HG03521 (cell line): Measurements from ENCODE around the gene MYBPC2.
"Not testable (repeated sequence)": the region's sequence is repeated elsewhere in the genome, so short reads cannot be mapped to it uniquely, and the experiment has no call there.

Source experiments
- ATAC-seq: cut with Tn5 transposase; IDR thresholded peaks from one replicate; pipeline ENCODE4 v1.9.1; 2021; ENCODE audit warnings: mild to moderate bottlenecking, moderate library complexity; ENCODE audit not compliant: unreplicated experiment

Gene MYBPC2

GRCh38 chr19:50427318-50427925 is 5.3 kb upstream of the MYBPC2 start:
- no peak for ATAC-seq

- ATAC-seq, result no peak
These were observed 4.7 kb upstream of the MYBPC2 start for GRCh38 chr19:50427997-50428425.

GRCh38 chr19:50428772-50429463 is 3.8 kb upstream of the MYBPC2 start:
- ATAC-seq, result no peak

- ATAC-seq, result no peak
These were observed 1.8 kb upstream of the MYBPC2 start for GRCh38 chr19:50430888-50431342.

GRCh38 chr19:50431343-50432220 is 1.1 kb upstream of the MYBPC2 start:
- ATAC-seq, result peak; percentile 73

GRCh38 chr19:50433201-50434180 is 799 bp downstream of the MYBPC2 start:
- ATAC-seq, result no peak

GRCh38 chr19:50434525-50434924 is 1.8 kb downstream of the MYBPC2 start:
- ATAC-seq, result no peak

GRCh38 chr19:50435221-50435620 is 2.5 kb downstream of the MYBPC2 start:
- no peak for ATAC-seq

GRCh38 chr19:50435627-50436026 is 2.9 kb downstream of the MYBPC2 start:
- no peak for ATAC-seq

- ATAC-seq, result no peak
These were observed 5.3 kb downstream of the MYBPC2 start for GRCh38 chr19:50437862-50438449.

- not testable (repeated sequence) for ATAC-seq
These were observed 6.4 kb downstream of the MYBPC2 start for GRCh38 chr19:50439130-50439529.

- ATAC-seq, result no peak
These were observed 11.4 kb downstream of the MYBPC2 start for GRCh38 chr19:50444059-50444458.

GRCh38 chr19:50447053-50447452 is 14.4 kb downstream of the MYBPC2 start:
- ATAC-seq, result no peak

- ATAC-seq, result no peak
These were observed 15.1 kb downstream of the MYBPC2 start for GRCh38 chr19:50447750-50448149.

GRCh38 chr19:50449236-50449899 is 16.7 kb downstream of the MYBPC2 start:
- no peak for ATAC-seq

GRCh38 chr19:50450369-50451222 is 17.9 kb downstream of the MYBPC2 start:
- ATAC-seq, result no peak

- no peak for ATAC-seq
These were observed 18.5 kb downstream of the MYBPC2 start for GRCh38 chr19:50451223-50451534.

GRCh38 chr19:50453243-50453642 is 20.6 kb downstream of the MYBPC2 start:
- ATAC-seq, result no peak

- no peak for ATAC-seq
These were observed 23.3 kb downstream of the MYBPC2 start for GRCh38 chr19:50455992-50456391.
